Measurements from ENCODE around the gene TRHDE. TPM values are rescaled to one million over a fixed set of nuclear protein-coding genes. Genes with fewer than 3 reads are reported as not detected.
A peak's percentile ranks its signal among the peaks of the same experiment; 100 is the strongest.

TRHDE gene
- polyA plus RNA-seq, 1 experiment, result 17.1 TPM

- ChIA-PET CTCF (no interaction called here), POLR2A (no interaction called here)
- Histone ChIP-seq H3K4me3 (ENCODE audit: low read depth, low read length) (no peak overlapping the region), H3K36me3 (ENCODE audit: control insufficient read depth, insufficient read depth, low read length) (peaks cover 6% of the 10 kb centered on the region; the same call in 1 of the 2 replicates), H3K27me3 (ENCODE audit: control insufficient read depth, insufficient read depth, low read length) (no peaks in the 10 kb centered on the region)
- no peak for TF ChIP-seq CTCF (IDR thresholded peaks at IDR 0.05; ENCODE audit: insufficient read depth, low read depth, low read length)
- DNase-seq (ENCODE audit: low read depth), result no peak
Observed at GRCh38 chr12:72291175-72291574, 19.0 kb downstream of the TRHDE start.

- ChIA-PET POLR2A (no interaction called here), CTCF (interaction anchor here (1.0 to 1.1 kb wide), 2 partner anchors 11 to 41 kb away, joined by 3 read pairs; no protein-coding TSS in a partner anchor)
- Histone ChIP-seq H3K36me3 (ENCODE audit: control insufficient read depth, insufficient read depth, low read length) (peaks cover 6% of the 10 kb centered on the region; the same call in 1 of the 2 replicates), H3K4me3 (ENCODE audit: low read depth, low read length) (no peak overlapping the region), H3K27me3 (ENCODE audit: control insufficient read depth, insufficient read depth, low read length) (no peaks in the 10 kb centered on the region)
- TF ChIP-seq CTCF (IDR thresholded peaks at IDR 0.05; ENCODE audit: insufficient read depth, low read depth, low read length), result no peak
- DNase-seq (ENCODE audit: low read depth), result no peak
Observed at GRCh38 chr12:72293701-72294100, 21.5 kb downstream of the TRHDE start.

GRCh38 chr12:72295101-72295500 lies 22.9 kb downstream of the TRHDE start:
- CTCF ChIA-PET, result interaction anchor here (0.6 kb wide), 1 partner anchor 129 kb away, joined by 3 read pairs; no protein-coding TSS in a partner anchor
- H3K4me3 ChIP-seq (ENCODE audit: low read depth, low read length), result no peak overlapping the region

GRCh38 chr12:72295744-72296143 lies 23.6 kb downstream of the TRHDE start:
- ChIA-PET CTCF (interaction anchor here (1.9 kb wide), 1 partner anchor 13 kb away, joined by 7 read pairs; no protein-coding TSS in a partner anchor), POLR2A (interaction anchor here (0.6 kb wide), 1 partner anchor 21 kb away, joined by 5 read pairs; no protein-coding TSS in a partner anchor)
- TF ChIP-seq CTCF (IDR thresholded peaks at IDR 0.05; ENCODE audit: insufficient read depth, low read depth, low read length), result no peak
- Histone ChIP-seq H3K27me3 (ENCODE audit: control insufficient read depth, insufficient read depth, low read length) (no peaks in the 10 kb centered on the region), H3K4me3 (ENCODE audit: low read depth, low read length) (no peak overlapping the region), H3K36me3 (ENCODE audit: control insufficient read depth, insufficient read depth, low read length) (peaks cover 4% of the 10 kb centered on the region; the same call in 1 of the 2 replicates)
- peak; percentile 48 for DNase-seq (ENCODE audit: low read depth)

More at GRCh38 chr12:72295101-72295500, 22.9 kb downstream of the TRHDE start:
- no peak for DNase-seq (ENCODE audit: low read depth)
- H3K27me3 ChIP-seq (ENCODE audit: control insufficient read depth, insufficient read depth, low read length), result no peaks in the 10 kb centered on the region
- POLR2A ChIA-PET, result no interaction called here
- TF ChIP-seq CTCF (IDR thresholded peaks at IDR 0.05; ENCODE audit: insufficient read depth, low read depth, low read length), result no peak
- peaks cover 6% of the 10 kb centered on the region; the same call in 1 of the 2 replicates for H3K36me3 ChIP-seq (ENCODE audit: control insufficient read depth, insufficient read depth, low read length)

GRCh38 chr12:72296389-72296788 lies 24.2 kb downstream of the TRHDE start:
- CTCF ChIA-PET, result interaction anchor here (1.3 to 1.9 kb wide), 3 partner anchors 9 to 26 kb away, joined by 3 to 7 read pairs (median 4); no protein-coding TSS in a partner anchor
- POLR2A ChIA-PET, result interaction anchor here (0.6 kb wide), 2 partner anchors 23 to 32 kb away, joined by 3 to 7 read pairs; no protein-coding TSS in a partner anchor
- no peak for TF ChIP-seq CTCF (IDR thresholded peaks at IDR 0.05; ENCODE audit: insufficient read depth, low read depth, low read length)
- Histone ChIP-seq H3K27me3 (ENCODE audit: control insufficient read depth, insufficient read depth, low read length) (no peaks in the 10 kb centered on the region), H3K36me3 (ENCODE audit: control insufficient read depth, insufficient read depth, low read length) (no peaks in the 10 kb centered on the region), H3K4me3 (ENCODE audit: low read depth, low read length) (no peak overlapping the region)
- DNase-seq (ENCODE audit: low read depth), result peak; percentile 65

Measured in BJ (cell line).